OCI-LY7 (cell line): ENCODE results near the gene GABPB1.

Experiments
- EZH2phosphoT487 ChIP-seq: fragments of 200-600 bp; sonication (generic); IDR thresholded peaks from 2 replicates; pipeline ENCODE4 v1.6.1; 2018; ENCODE audit warnings: low read depth, borderline replicate concordance, mild to moderate bottlenecking, mixed run types, antibody characterized with exemption, low read length, moderate library complexity, mixed read lengths
- TF ChIP-seq, protein P1 (sequence below): fragments of 200-600 bp; sonication (generic); conservative IDR thresholded peaks from 2 replicates; pipeline ENCODE4 v1.5.1; 2014; ENCODE audit warnings: mild to moderate bottlenecking, antibody characterized with exemption, low read length, moderate library complexity, mixed read lengths

DNA sequence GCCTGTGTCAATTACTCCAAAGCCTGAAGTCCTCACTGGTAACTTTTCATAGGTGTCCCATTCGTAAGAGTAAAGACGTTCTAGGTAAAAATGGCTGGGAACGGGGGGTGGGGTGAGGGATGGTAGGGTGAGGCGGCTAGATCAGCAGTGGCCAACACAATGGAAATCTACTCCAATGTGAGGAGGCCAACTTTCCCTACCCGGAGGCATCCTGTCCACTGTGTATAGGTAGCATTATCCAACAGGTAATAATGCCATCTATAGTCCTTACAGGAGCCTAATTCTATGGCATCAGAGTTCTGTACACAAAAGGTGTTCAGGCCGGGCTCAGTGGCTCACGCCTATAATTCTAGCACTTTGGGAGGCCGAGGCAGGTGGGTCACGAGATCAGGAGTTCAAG, 118.6 kb downstream of the GABPB1 start:
- TF ChIP-seq, protein P1, sequence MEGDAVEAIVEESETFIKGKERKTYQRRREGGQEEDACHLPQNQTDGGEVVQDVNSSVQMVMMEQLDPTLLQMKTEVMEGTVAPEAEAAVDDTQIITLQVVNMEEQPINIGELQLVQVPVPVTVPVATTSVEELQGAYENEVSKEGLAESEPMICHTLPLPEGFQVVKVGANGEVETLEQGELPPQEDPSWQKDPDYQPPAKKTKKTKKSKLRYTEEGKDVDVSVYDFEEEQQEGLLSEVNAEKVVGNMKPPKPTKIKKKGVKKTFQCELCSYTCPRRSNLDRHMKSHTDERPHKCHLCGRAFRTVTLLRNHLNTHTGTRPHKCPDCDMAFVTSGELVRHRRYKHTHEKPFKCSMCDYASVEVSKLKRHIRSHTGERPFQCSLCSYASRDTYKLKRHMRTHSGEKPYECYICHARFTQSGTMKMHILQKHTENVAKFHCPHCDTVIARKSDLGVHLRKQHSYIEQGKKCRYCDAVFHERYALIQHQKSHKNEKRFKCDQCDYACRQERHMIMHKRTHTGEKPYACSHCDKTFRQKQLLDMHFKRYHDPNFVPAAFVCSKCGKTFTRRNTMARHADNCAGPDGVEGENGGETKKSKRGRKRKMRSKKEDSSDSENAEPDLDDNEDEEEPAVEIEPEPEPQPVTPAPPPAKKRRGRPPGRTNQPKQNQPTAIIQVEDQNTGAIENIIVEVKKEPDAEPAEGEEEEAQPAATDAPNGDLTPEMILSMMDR = no peak
- no peak for TF ChIP-seq EZH2phosphoT487
